GM19397 (cell line): ENCODE results near the gene MPDU1.
"Not testable (repeated sequence)": the region's sequence is repeated elsewhere in the genome, so short reads cannot be mapped to it uniquely, and the experiment has no call there.

ENCODE experiments used
- ATAC-seq: cut with Tn5 transposase; IDR thresholded peaks from one replicate; pipeline ENCODE4 v1.9.1; 2021; ENCODE audit warnings: mild to moderate bottlenecking, moderate library complexity; ENCODE audit not compliant: unreplicated experiment

MPDU1 gene

DNA sequence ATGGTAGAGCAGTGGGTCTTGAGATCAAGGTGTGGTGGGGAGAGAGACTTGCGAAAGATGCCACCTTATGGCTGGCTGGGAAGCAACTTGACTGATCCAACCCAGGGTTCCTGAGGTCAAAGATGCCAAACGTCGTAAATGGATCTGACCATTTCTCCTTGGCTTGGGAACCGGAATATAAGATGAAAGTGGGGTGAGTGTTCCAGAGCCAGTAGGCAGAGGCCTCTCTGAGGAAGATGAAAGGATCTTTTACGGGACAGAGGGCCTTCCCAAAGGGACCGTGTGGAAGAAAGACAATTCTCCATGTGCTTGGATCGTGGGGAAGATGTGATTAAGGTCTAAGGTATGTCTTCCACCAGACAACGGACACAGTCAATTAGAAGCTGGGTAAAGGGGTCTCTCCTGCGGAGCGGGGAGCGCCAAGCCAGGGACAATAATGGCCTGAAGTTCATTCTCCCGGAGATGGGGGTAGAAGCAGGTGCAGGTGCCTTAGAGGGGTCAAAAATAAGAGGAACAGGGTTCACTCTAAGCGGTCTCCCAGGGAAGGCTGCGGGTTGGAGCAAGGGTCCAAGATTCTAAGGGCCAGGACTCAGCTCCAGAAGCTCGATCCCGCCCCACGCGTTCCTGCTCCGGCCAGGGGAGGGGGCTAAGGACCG, 30.2 kb downstream of the MPDU1 start:
- ATAC-seq = no peak

- ATAC-seq = peak; percentile 82
These were observed 31.0 kb downstream of the MPDU1 start, which contains the start of gene FXR2 for GRCh38 chr17:7614425-7615264. TSS of gene FXR2 (minus strand) at chr17:7614897. CDS start at chr17:7614532, 365 bp downstream.

- no peak for ATAC-seq
These were observed 31.7 kb downstream of the MPDU1 start for GRCh38 chr17:7615265-7615747.

DNA sequence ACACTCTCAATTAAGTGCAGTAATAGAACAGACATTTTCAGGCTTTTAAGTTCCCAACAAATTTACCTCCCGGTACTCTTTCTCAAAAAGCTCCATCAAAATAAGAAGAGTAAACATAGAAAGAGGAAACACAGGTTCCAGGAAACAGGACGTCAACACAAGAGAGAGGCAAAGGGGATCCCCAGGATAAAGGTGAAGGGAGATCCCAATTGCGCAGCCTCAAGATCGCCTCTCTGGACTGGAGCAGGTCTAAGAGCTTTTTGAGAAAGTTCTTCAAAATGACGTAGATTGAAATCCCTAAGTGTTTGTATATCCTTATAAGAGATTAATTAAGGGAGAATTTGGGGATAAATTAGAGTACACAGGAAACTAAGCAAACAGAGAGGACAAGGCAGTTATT, 35.0 kb downstream of the MPDU1 start:
- no peak for ATAC-seq

GRCh38 chr17:7620835-7621234, 37.2 kb downstream of the MPDU1 start:
- no peak for ATAC-seq

GRCh38 chr17:7623661-7624060, 40.0 kb downstream of the MPDU1 start:
- ATAC-seq = no peak

DNA sequence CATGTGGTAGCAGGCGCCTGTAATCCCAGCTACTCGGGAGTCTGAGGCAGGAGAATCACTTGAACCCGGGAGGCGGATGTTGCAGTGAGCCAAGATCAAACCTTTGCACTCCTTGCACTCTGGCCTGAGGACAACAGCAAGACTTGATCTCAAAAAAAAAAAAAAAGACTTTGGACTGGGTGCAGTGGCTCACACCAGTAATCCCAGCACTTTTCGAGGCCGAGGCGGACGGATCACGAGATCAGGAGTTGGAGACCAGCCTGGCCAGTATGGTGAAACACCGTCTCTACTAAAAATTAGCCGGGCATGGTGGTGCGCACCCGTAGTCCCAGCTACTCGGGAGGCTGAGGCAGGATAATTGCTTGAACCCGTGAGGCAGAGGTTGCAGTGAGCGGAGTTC, 42.1 kb downstream of the MPDU1 start:
- not testable (repeated sequence) for ATAC-seq

DNA sequence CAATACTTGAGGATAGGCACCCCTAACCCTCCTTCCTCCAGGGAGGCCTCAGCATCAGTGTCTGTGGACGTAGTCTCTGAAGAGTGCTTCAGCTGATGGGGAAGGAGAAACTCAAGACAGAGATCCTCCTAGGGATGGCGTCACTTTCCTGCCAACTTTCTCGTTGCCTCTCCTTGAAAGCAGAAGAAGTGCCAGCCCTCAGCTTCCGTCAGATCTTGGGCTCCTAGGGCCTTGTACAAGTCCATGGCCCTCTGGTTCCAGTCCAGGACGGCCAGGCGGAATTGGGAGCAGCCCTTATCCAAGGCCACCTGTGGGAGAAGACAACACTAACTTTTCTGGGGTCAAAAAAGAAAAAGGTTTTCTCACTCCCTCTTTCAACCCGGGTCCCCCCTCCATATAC, 42.7 kb downstream of the MPDU1 start:
- no peak for ATAC-seq

GRCh38 chr17:7626956-7627249, 43.3 kb downstream of the MPDU1 start:
- ATAC-seq = no peak

- peak; percentile 81 for ATAC-seq
These were observed 43.8 kb downstream of the MPDU1 start, which contains the start of gene SAT2 for GRCh38 chr17:7627250-7628121. TSS of gene SAT2 (minus strand) at chr17:7627821. CDS start at chr17:7627635, 186 bp downstream.

DNA sequence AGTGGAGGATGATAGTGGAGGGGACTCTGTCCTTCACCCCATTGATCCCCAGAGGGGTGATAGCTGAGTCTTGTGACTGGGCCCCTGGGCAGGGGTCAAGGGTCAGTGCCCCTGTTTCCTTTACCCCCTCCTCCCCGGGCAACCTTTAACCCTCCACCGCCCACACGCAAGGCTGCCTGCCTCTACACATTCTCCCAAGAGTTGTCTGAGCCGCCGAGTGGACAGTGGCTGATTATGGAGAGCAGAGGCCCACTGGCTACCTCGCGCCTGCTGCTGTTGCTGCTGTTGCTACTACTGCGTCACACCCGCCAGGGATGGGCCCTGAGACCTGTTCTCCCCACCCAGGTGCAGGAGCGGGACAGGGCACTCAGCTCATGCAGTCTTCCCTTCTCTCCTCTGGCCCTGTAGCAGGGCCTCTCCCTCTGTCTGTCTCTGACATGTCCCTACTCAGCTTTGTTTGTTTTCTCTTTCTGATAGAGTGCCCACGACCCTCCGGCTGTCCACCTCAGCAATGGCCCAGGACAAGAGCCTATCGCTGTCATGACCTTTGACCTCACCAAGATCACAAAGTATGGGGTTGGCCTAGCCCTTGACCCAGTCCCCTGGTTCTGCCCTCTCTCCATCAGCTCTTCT, 46.4 kb downstream of the MPDU1 start, which contains the start of gene SHBG:
TSS of gene SHBG (plus strand) at position 197 of the 633 bp plus-strand sequence. CDS start at position 235, 38 bp downstream.
- ATAC-seq = no peak

- ATAC-seq = no peak
These were observed 48.0 kb downstream of the MPDU1 start for GRCh38 chr17:7631398-7632380.

DNA sequence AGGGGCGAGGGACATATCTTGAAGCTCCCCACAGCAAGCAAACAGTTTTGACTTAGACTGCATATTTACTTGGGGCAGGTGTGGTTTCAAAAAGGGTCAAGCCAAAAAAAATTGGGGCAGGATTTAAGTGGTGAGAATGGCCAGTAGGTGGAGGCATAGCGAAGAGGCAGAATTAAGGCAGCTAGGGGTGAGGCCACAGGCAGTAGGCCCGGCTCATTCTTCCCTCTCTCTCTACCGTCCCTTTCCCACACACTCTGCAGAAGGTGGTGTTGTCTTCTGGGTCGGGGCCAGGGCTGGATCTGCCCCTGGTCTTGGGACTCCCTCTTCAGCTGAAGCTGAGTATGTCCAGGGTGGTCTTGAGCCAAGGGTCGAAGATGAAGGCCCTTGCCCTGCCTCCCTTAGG, 48.8 kb downstream of the MPDU1 start:
- ATAC-seq = no peak

DNA sequence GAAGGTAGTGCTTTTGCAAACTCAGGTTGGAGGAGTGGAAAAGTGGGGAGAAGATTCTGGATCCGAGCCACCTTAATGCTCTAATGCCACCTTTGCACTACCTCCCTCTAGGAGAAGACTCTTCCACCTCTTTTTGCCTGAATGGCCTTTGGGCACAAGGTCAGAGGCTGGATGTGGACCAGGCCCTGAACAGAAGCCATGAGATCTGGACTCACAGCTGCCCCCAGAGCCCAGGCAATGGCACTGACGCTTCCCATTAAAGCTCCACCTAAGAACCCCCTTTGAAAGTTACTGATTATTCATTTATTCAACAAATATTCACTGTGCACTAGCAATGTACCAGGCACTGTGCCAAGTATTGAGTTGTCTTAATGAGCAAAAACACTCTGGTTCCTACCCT, 49.4 kb downstream of the MPDU1 start:
- no peak for ATAC-seq

DNA sequence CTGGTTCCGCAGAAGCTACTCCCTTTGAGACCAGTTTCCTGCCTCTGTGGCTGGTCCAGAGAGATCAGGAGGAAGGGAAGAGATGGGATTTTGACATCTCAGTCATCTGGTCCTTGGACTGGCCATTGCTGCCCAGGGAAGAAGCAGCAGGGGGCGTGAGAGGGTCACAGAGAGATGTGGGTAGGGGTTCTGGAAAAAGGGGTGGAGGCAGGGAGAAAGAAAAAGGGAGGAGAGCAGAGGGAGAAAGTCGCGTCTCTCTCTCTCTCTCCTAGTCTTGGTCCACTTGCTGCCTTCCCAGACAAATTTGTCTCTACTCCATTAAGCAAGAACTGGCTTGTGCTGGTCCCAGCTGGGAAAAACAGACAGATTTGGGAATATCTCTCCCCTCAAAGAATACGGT, 50.7 kb downstream of the MPDU1 start:
- ATAC-seq = no peak

DNA sequence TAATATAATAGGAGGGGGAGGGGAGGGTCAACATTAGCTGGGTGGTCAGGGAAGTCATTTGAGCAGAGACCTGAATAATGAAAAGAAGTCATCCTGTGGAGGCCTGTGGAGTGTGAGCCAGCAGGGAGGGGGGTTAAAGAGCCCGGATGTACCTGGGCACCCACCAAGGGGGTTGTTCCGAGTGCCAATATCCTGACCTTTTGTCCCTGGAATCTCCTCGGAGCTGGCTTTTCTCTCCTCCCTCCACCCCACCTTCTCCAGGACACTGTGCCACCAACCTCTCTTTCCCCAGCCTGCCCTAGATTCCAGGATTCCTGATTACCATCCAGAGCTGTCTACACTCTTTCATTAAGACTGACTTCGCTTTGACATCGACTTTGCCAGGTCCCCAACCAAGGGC, 52.5 kb downstream of the MPDU1 start:
- ATAC-seq = no peak
